GM21825 (cell line): ENCODE results near the gene ALPG.
"Not testable (repeated sequence)": the region's sequence is repeated elsewhere in the genome, so short reads cannot be mapped to it uniquely, and the experiment has no call there.

Experiments
- ATAC-seq: cut with Tn5 transposase; IDR thresholded peaks from one replicate; pipeline ENCODE4 v1.9.1; 2021; ENCODE audit warnings: mild to moderate bottlenecking, moderate library complexity; ENCODE audit not compliant: unreplicated experiment

ALPG gene

DNA sequence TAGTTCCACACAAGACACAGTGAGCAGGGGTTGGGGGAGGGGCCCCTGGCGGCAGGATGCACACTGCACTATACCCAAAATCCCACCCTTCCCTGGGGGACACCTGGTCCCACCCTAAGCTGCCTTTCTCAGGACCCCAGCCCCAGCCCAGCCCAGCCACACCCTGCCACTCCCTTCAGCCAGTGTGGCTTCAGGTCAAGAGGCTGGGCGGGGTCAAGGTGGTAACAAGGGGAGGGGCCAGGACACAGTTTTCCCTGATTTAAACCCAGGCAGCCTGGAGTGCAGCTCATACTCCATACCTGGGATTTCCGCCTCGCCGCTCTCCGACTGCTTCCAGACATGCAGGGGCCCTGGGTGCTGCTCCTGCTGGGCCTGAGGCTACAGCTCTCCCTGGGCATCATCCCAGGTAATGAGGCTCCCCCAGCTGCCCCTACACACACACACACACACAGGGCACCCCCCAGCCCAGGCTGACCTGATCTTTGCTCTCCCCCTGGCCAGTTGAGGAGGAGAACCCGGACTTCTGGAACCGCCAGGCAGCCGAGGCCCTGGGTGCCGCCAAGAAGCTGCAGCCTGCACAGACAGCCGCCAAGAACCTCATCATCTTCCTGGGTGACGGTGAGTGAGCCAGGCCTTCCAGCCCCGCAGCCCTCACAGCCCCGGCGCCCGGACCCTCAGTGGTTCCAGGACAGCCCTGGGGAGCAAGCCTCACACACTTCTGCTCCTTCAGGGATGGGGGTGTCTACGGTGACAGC, at the start of gene ALPG:
TSS of gene ALPG (plus strand) at position 289 of the 755 bp plus-strand sequence. CDS start at position 340, 51 bp downstream.
- ATAC-seq = no peak

DNA sequence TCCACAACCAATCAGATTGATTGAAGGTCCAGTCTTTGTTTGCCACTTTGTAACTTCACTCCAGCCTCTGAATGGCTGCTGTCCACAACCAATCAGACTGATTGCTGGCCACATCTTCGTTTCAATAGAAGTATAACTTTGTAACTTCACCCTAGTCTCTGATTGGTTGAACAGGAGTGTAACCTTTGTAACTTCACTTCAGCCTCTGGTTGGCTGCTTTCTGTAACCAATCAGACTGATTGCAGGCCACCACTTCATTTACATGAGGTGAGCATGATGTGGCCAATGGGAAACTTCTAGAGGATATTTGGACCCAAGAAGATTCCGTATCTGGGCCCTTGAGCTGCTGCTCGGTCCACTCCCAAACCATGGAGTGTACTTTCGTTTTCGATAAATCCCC, 45.0 kb upstream of the ALPG start:
- ATAC-seq = no peak

DNA sequence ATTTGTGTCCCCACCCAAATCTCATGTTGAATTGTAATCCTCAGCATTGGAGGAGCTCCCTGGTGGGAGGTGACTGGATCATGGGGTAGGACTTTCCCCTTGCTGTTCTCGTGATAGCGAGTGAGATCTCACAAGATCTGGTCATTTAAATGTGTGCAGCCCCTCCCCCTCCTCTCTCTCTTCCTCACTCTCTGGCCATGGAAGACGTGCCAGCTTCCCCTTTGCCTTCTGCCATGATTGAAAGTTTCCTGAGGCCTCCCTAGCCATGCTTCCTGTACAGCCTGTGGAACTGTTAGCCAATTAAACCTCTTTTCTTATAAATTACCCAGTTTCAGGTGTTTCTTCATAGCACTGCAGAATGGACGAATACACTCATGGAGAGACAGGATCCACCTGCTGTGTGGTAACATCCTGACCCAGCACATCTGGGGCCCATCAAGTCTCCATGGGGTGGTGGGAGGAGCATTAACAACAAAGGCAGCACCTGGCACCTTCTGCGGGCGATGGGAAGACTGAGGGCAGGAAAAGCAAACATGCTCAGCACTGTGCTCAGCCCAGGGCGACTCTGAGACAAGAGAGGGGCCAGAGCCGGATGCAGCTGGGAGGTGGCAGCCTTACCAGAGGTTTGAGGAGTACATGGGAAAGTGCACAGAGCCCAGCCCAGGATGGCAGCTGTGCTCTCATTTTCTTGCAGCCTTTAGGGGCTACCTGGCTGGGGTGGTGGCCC, 44.3 kb upstream of the ALPG start:
- ATAC-seq = no peak

DNA sequence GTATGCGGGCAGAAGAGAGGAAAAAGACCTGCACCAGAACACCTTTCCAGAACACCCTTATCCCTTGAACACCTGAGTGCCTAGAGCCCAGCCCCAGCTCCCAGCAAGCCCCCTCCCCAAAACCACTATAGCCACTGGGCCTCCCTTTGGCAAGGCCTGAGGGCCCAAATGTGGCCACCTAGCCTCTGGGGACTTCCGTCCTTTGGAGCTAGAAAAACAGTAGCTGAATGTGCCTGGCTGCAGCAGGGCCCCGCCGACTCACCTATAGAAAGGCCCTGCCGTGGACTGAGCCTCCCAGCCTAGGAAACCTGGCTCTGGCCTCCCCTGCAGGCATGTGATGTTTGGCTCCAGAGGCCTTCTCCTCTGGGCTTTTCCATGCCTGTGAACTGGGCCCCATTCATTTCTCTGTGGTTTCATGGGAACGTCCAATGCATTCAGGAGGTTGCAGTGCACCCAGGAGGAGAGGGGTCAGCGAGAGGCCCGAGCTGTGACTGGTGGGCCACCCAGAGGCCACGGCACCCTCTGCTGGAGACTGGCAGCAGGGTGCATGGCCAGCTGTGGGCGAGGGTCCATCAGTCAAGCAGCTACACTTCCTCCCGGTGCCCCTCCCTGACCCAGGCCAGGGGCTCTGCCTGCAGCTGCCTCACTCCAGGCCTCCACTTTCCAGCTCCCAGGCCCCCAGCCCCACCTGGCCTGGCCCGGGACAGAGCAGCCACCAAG, 43.4 kb upstream of the ALPG start:
- ATAC-seq = not testable (repeated sequence)

DNA sequence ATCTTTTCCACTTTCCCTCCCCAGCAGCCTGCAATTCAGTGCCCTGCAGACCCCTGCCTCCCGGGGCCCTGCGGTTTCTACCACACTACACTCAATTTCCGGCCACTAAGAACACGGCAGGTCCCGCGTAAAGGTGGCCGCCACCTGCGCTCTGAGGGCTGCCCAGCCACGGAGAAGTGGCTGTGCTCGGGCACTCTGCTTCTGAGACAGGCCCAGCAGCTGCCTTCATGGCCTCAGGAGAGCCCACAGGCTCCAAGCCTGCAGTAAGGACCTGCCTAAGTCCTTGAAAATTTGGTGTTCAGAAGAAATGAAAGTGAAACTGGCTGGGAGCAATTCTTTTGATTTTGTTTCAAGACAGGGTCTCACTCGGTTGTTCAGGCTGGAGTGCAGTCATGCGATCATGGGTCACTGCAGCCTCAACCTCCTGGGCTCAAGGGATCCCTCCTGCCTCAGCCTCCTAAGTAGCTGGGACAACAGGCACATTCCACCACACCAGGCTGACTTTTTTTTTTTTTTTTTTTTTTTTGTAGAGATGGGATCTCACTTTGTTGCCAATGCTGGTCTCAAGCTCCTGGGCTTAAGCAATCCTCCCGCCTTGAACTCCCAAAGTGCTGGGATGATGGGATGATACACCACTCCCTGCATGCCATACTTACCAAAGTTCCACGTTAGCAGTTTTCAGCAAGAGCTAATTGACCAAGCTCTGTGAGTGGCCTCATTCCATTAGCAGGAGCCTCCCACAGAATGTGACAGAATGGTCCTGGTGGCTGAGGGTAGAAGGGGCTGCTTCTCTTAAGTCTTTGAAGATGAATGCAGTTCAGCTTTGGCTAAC, 42.6 kb upstream of the ALPG start:
- no peak for ATAC-seq

DNA sequence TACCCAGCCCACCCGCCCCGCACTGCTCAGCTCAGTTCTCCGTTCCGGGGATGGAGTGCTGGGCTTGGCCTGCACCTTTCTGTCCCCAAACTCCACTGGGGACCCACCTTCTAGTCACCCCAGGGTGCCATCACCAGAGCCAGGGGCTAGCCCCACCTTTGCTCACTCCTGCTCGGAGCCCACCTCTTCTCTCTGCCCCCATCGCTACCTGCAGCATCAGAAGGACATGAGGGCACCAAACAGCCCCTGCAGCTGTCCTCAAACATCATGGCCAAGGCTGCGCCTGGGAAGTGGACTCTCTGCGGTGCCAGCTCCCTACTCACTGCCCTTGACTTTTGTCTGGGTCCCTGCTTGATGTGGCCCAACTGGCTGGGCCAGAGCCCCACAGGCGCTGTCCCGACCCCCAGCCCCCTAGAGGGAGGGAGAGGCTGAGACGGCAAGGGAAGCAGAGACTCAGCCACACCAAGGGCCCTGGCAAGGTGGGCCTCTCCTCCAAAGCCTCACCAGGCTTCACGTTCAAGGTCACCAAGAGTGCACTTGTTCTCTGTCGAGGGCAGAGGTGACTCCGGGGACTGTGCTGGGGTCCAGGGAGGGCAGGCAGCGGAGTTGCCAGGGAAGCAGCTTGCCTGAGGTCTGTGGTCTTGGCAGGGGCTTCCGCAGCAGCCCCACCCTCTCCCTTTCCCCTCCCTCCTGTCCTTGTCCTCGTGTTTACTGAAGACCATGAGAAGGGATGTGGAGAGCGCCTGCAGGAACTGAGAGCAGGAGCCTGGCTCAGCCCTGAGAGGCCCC, 41.6 kb upstream of the ALPG start:
- ATAC-seq = not testable (repeated sequence)

DNA sequence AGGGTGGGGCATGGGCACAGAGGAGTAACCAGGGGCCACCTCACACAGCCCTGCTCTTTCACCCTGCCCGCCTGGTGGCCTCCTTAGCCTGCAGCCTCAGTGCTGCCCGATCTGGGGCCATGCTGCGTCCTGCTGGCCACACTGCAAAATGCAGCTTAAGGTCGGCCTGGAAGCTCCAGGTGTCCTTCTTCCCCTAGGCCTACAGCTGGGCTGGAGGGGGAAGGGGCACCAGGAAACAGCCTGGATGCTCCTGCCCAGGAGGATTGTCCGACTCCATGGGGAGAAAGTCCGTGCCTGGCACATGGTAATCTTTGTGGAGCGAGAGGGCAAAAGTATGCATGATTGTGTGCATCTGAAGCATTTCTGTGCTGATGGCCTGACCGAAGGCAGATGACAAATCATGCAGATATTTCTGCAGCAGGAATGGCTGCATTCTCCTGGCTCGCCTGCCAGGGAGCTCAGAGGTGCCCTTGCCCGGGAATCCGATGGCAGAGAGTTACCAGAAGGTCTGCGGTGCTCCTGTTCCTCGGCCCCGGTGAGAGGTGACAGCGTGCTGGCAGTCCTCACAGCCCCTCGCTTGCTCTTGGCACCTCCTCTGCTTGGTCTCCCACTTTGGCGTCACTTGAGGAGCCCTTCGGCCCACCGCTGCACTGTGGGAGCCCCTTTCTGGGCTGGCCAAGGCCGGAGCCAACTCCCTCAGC, 40.9 kb upstream of the ALPG start:
- no peak for ATAC-seq

DNA sequence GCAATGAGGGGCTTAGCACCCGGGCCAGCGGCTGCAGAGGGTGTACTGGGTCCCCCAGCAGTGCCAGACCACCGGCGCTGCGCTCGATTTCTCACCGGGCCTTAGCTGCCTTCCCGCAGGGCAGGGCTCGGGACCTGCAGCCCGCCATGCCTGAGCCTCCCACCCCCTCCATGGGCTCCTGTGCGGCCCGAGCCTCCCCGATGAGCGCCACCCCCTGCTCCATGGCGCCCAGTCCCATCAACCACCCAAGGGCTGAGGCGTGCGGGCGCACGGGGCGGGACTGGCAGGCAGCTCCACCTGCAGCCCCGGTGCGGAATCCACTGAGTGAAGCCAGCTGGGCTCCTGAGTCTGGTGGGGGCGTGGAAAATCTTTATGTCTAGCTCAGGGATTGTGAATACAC, 40.2 kb upstream of the ALPG start:
- not testable (repeated sequence) for ATAC-seq

DNA sequence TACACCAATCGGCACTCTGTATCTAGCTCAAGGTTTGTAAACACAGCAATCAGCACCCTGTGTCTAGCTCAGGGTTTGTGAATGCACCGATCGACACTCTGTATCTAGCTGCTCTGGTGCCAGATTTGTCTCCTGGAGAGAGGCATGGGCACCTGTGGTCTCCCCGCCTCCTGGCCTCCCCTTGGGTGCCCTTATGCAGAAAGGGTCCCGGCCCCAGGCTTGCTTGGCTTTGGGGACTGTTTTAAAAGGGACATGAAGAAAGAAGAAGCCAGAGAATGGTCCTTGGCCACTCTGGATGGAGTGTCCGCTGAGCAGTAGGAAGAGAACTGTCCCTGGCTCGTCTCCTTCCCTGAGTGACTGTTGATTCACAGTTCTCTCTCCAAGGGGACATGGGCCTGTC, 39.6 kb upstream of the ALPG start:
- ATAC-seq = no peak

DNA sequence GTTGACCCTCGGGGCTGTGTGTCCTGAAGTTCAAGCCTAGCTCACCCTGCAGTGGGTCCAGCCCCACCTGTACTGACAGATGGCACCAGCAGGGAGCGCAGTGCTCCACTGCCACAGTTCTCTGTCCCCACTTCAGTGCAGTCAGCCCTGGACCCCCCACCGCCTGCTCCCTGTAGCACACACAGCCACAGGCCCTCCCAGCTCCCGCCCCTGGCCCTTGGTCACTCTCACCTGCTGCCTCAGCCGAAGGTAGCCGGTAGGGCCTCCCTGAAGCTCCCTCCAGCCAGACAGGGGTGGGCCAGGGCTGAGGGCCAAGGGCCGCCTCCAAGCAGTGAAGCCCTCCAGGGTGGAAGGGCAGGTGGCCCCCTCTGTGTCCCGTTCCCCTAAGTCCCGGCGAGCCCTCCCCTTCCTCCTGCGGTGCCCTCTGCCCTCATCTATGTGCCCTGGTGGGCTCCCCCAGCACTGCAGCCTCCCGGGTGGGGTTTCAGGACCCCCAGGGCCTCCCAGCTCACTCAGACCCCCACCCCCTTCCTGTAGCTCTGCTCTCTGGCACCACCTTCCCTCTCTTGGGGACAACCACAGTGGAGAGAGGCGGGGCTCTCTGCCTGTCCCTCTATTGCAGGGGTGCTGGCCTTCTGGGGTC, 38.9 kb upstream of the ALPG start:
- ATAC-seq = no peak

DNA sequence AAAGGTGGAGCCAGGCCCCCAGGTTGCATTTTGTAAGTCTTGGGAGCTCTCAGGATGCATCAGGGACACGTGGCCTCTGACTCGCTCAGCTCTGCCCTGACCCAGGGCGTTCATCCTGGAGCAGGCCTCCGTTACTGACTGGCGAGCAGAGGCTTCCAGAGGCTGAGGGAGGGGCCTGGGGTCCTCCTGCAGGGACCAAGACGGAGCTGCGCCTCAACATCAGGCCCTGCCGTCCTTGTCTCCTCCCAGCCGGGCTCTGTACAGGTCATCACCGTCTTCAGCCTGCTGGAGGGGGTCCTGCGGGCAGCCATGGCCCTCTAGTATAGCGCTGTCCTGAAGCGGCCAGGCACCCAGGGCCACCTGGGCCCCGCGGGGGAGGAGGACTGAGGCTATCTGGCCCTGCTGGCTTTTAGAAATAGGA, 38.3 kb upstream of the ALPG start:
- ATAC-seq = no peak

DNA sequence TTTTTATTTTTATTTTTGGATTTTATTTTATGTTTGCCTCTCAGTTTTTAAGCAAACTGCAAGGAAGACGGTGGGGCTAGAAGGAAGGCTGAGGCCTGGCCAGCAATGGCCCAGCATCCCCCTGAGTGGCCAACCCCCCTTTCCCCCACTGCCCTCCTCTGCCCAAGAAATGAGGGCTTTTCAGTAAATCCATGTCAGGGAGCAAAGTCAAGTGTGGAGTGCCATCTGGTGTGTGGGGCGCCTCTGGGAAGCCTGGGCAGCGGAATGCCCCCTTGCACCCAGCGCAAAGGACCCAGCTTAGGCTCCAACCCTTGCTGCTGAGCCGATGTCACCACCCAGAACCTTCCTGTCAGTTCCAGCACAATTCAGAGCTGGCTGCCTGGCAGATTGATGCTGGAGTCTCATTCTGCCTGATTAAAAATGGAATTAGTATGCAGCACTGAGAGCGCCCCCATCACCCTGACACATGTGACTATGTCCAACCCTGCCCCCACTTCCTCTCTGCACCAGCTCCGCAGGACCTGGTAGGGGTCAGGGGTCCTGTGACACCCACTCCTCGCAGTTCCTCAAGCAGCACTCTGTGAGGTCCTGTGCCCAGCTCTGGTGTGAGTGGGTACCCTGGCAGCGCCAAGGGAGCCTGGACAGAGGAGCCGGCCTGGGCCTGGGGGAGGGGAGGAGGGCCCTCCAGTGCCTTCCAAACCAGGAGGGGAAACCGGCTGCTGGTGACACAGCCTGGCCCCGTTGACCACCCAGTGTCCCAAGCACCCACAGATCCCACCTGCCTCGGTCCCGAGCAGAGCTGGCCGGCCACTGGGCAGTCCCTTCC, 37.3 kb upstream of the ALPG start:
- no peak for ATAC-seq

DNA sequence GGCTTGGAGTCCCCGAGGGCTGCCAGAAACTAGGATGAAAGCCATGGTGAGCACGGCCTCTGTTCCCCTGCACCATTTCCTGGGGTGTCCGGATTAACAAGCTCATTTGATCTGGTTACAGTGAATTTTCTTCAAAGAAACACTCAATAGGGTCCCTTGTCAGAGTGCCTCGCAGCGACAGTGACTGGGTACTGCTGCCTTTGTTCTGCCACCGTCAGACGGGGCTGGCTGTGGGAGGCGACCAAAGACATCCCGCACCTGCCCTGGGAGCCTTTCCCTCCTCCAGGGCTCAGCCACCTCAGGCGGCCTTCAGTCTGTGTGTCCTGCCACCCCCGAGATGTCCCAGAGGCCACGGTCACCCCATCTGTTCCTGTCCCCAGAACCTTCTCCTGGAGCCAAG, 36.6 kb upstream of the ALPG start:
- ATAC-seq = not testable (repeated sequence)

DNA sequence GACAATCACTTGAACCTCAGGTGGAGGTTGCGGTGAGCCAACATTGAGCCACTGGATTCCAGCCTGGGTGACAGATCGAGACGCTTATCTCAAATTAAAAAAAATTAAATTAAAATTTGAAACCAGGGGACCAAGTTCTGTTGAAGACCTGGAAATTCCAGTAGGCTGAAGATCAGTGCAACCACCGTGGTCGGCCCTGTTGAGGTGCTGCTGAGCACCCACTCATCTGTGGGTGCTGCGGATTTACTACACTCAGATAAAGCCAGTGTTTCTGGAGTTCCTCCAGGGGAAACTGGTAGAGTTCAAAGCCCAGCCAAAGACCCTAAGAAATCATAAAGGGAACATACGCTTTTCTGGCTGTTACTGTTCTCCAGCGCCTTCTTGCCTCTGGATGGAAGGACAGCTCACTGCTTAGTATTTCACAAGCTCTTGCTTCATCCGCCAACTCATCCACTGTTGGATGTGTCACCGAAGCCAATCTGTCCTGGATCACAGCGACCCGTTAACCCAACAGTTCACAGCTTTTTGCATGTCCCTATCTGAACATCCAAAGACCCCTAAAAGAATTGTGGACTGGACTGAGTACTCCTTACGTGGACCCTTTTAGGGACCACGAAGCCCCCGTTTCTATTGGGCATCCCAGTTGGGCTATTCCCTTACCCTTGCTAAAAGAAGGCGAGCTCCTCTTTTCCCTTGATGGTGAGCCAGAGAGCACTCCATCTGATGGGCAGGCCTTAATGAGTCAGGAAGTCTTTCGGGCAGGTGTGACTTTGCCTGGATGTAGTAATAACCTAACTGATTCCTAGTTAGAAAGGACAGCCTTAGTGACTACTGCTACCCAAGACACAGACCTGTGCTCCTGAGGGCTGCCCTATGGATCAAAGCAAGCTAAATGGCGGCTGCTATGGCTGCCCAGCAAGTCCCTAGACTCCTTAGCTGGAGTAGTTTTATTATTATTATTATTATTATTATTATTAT, 34.1 kb upstream of the ALPG start:
- ATAC-seq = no peak

DNA sequence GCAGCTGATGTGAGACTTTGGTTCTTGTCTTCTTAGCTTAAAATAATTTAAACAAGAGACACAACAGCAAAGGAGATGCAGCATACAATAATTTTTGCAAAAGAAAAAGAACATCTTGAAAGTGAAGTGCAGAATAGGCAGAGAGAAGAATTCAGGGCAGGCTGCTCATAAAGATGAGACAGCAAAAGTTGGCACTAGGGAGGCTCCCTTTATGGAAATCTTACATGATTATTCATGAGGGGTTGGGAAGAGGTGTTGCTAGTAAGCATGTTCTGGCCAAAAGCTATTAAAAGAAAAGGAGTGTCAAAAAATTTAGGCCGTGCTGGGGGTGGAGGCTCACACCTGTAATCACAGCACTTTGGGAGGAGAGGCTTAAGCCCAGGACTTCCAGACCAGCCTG, 32.3 kb upstream of the ALPG start:
- ATAC-seq = no peak

DNA sequence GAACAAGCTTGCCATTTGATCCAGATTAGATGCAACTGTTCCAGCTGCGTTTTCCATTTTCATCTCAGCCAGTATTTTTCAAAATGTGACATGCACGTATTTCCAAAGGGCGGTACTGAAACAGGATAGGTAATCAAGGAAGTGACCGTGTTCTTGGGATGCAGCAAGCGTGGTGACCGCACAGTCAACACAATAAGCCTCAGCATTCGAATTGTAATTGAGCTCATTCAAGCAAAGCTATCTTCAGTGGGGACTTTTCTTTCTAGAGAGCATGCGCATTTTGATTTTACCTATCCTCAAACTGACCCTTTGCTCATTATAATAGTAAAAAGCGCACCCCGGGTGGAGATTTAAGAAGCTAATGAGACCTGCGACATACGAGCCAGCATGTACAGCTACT, 31.5 kb upstream of the ALPG start:
- no peak for ATAC-seq

DNA sequence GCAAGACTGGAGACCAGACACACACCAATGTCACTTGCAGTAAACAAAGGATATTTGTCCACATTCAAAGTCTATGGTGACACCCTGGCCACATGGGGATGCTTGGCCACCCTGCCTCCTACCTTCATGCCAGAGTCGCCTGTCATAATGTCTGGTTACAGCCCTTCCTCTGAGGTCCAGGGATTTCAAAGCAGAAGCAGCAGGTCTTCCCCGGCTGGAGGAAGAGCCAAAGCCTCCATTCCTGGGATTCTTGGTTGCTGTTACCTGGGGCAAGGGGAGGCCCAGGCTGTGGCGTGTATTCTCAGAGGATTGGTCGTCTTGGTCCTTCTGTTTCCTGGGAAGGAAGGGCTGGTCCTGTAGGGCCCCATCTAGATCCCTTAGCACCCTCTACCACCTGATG, 30.4 kb upstream of the ALPG start:
- no peak for ATAC-seq
